Measurements from ENCODE around the gene RAPGEF1.

- no peak for TF ChIP-seq POLR2A (IDR thresholded peaks at IDR 0.05)
- TF ChIP-seq, protein P1, sequence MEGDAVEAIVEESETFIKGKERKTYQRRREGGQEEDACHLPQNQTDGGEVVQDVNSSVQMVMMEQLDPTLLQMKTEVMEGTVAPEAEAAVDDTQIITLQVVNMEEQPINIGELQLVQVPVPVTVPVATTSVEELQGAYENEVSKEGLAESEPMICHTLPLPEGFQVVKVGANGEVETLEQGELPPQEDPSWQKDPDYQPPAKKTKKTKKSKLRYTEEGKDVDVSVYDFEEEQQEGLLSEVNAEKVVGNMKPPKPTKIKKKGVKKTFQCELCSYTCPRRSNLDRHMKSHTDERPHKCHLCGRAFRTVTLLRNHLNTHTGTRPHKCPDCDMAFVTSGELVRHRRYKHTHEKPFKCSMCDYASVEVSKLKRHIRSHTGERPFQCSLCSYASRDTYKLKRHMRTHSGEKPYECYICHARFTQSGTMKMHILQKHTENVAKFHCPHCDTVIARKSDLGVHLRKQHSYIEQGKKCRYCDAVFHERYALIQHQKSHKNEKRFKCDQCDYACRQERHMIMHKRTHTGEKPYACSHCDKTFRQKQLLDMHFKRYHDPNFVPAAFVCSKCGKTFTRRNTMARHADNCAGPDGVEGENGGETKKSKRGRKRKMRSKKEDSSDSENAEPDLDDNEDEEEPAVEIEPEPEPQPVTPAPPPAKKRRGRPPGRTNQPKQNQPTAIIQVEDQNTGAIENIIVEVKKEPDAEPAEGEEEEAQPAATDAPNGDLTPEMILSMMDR (IDR thresholded peaks at IDR 0.05): no peak
Observed at GRCh38 chr9:131674425-131675421, 65.2 kb downstream of the RAPGEF1 start.
